ENCODE measurements around the gene MMP13.

GRCh38 chr11:102912482-102912830 lies 43.1 kb downstream of the MMP13 start:
- TF ChIP-seq POLR2A (IDR thresholded peaks at IDR 0.05; ENCODE audit: low read depth, low read length) (no peak), CTCF (conservative IDR thresholded peaks at IDR 0.05; ENCODE audit: low read depth, low read length) (no peak), CEBPB (IDR thresholded peaks at IDR 0.05; ENCODE audit: low read depth, low read length) (no peak), MXI1 (IDR thresholded peaks at IDR 0.05; ENCODE audit: borderline replicate concordance, low read depth, low read length) (no peak), ELK1 (IDR thresholded peaks at IDR 0.05; ENCODE audit: borderline replicate concordance, low read depth, low read length) (no peak), RAD21 (IDR thresholded peaks at IDR 0.05; ENCODE audit: low read length) (no peak), USF2 (IDR thresholded peaks at IDR 0.05; ENCODE audit: low read depth, low read length) (no peak), RFX5 (IDR thresholded peaks at IDR 0.05; ENCODE audit: low read depth, low read length) (no peak), SMC3 (IDR thresholded peaks at IDR 0.05; ENCODE audit: low read depth, low read length) (no peak), MAFK (IDR thresholded peaks at IDR 0.05; ENCODE audit: low read depth, low read length) (no peak), BHLHE40 (IDR thresholded peaks at IDR 0.05; ENCODE audit: low read depth, low read length) (no peak), CHD1 (IDR thresholded peaks at IDR 0.05; ENCODE audit: low read depth, low read length) (no peak), RCOR1 (IDR thresholded peaks at IDR 0.05; ENCODE audit: insufficient replicate concordance, low read length) (no peak), MAZ (IDR thresholded peaks at IDR 0.05; ENCODE audit: borderline replicate concordance, low read depth, low read length) (no peak)
